ENCODE measurements around the gene NIP7.

The NIP7 gene

DNA sequence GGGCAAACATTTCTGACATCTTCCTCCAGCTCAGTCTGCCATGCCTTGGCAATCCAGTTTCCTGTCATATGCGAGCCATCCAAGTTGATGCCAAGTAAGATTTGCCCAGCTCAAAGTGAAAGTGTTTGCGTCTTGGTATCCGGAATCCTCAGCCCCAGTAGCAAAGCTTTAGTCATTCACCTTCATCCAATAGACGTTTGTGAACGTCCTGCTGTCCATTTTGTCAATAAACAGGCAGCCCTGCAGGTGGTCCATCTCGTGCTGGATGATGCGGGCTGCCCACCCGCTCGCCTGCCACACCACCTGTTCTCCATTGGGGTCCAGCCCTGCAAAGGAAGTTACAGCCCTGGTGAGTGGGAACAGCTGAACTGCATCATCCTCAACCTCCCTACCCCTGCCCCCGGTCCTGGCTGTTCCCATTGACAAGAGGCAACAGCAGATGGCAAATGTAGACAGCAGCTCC lies 10.7 kb upstream of the NIP7 start:
- H3K36me3 ChIP-seq (ENCODE audit: control insufficient read depth, insufficient read depth, low read length), result peaks cover 23% of the 10 kb centered on the region
- no peaks in the 10 kb centered on the region for H3K27me3 ChIP-seq (replicated peaks; ENCODE audit: control insufficient read depth, insufficient read depth, low read length)
- H3K4me3 ChIP-seq (replicated peaks; ENCODE audit: low read depth, low read length), result peak overlapping the region; percentile 94
- DNase-seq (ENCODE audit: extremely low read depth, insufficient read length), result no peak
- TF ChIP-seq, protein P1, sequence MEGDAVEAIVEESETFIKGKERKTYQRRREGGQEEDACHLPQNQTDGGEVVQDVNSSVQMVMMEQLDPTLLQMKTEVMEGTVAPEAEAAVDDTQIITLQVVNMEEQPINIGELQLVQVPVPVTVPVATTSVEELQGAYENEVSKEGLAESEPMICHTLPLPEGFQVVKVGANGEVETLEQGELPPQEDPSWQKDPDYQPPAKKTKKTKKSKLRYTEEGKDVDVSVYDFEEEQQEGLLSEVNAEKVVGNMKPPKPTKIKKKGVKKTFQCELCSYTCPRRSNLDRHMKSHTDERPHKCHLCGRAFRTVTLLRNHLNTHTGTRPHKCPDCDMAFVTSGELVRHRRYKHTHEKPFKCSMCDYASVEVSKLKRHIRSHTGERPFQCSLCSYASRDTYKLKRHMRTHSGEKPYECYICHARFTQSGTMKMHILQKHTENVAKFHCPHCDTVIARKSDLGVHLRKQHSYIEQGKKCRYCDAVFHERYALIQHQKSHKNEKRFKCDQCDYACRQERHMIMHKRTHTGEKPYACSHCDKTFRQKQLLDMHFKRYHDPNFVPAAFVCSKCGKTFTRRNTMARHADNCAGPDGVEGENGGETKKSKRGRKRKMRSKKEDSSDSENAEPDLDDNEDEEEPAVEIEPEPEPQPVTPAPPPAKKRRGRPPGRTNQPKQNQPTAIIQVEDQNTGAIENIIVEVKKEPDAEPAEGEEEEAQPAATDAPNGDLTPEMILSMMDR (IDR thresholded peaks at IDR 0.05; ENCODE audit: insufficient read depth, low read length, poor library complexity, severe bottlenecking), result no peak

DNA sequence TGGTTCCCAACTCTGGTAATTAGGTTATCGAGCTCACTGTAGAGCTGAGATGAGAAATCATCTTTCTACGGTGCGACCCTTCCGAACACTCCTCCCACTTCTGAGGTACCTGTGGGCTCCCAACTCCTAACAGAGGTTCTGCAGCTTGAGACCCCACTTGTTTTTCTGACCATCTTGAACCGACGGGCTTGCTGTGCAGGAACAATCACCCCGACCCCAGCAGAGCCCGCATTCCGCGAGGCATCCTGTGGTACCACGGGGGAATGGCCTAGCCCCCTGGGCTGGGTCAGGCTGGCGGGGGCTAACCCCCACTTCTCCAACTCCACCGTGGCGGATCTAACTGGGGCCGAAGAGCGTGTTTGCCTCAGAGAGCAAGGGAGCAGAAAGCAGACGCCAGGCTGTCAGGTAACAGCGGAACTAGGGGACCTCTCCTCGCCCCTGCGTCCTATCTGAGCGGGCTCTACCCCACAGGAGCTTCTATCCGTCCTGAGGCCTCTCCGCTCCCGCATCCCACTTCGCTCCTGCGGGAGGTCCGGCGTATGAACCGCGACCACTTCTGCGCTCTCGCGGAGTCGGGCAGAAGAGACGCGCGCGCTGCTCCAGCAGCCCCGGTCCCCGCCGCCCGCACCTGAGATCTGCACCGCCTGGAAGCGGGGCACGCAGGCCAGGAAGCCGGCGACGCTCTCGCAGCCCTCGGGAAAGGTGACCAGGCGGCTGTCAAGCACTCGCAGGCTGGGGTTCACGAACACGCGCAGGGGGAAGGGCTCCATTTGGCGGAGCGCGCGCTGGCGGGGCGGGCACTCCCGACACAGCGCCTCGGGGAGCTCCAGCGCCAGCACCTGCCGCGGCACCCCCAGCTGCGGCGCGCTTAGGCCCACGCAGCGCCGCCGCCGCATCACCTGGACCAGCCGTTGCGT lies 9.9 kb upstream of the NIP7 start:
- Histone ChIP-seq H3K27me3 (replicated peaks; ENCODE audit: control insufficient read depth, insufficient read depth, low read length) (no peaks in the 10 kb centered on the region), H3K36me3 (ENCODE audit: control insufficient read depth, insufficient read depth, low read length) (peaks cover 20% of the 10 kb centered on the region), H3K4me3 (replicated peaks; ENCODE audit: low read depth, low read length) (peak overlapping the region; percentile 94)
- peak; percentile 40 for DNase-seq (ENCODE audit: extremely low read depth, insufficient read length)
- TF ChIP-seq, protein P1 (IDR thresholded peaks at IDR 0.05; ENCODE audit: insufficient read depth, low read length, poor library complexity, severe bottlenecking), result no peak

DNA sequence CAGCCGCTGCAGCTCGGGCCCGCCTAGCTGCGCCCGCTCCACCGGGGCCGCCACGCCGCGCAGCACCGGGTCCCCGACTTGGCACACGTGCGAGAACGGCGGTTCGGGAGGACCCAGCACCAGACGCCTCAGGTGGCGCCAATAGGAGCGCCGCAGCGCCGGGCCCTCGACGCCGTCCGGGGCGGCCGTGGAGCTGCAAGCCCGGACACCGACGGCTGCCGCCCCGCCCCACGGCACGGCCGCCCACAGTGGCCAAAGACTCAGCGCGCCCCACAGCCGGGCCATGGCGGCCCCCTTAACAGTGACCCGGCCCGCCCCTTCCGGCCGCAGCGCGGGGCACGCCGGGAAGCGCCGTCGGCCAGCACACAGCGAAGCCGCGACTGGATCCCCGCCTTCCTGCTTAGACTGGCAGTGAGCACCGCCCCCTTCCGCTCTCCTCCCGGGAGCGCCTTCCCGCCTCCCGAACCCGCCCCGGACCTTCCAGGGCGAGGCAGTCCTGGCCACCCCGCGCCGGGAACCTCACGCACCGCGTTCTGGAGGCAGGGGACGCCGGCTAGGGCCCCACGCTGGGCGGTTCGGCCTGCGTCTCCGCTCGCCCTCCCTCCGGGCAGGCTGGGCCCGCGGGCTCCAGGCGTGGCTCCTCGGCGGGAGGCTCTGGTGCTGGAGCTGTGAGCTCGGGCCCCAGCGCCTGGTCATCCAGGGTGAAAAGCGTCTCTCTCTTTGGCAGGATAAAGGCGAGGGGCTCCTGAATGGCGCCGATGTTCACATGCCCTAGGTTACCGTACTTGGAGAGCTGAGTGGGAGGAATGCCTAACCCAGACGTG lies 9.1 kb upstream of the NIP7 start, which contains the start of gene PDF:
Gene PDF, minus strand, starts transcription at position 303 of the 824 bp plus-strand sequence. Its CDS starts 18 bp downstream, at position 285.
- peak; percentile 92 for DNase-seq (ENCODE audit: extremely low read depth, insufficient read length)
- Histone ChIP-seq H3K4me3 (replicated peaks; ENCODE audit: low read depth, low read length) (peak within 1 kb of the TSS; percentile 94), H3K36me3 (ENCODE audit: control insufficient read depth, insufficient read depth, low read length) (peaks cover 22% of the 10 kb centered on the region), H3K27me3 (replicated peaks; ENCODE audit: control insufficient read depth, insufficient read depth, low read length) (no peaks in the 10 kb centered on the region)
- TF ChIP-seq, protein P1 (IDR thresholded peaks at IDR 0.05; ENCODE audit: insufficient read depth, low read length, poor library complexity, severe bottlenecking), result no peak

DNA sequence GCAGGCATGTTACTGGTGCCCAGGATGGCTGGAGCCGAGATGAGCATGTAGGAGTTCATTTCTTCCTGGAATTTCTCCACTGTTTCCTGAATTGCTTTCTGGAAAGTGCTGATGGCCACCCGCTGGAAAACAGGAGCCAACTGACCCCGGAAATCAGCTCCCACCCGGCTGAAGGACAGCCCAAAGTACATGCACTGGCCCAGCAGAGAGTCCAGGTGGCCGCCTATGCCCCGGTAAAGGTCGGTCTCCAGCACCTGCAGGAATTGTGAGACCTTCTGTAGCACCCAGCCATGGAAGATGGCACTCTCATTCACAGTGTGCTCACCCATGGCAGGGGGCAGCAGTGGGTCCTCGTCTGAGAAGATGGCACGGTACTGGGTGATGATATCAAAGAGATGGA lies 4.9 kb upstream of the NIP7 start:
- TF ChIP-seq, protein P1 (IDR thresholded peaks at IDR 0.05; ENCODE audit: insufficient read depth, low read length, poor library complexity, severe bottlenecking), result no peak
- no peak for DNase-seq (ENCODE audit: extremely low read depth, insufficient read length)
- H3K4me3 ChIP-seq (replicated peaks; ENCODE audit: low read depth, low read length), result no peak overlapping the region
- peaks cover 10% of the 10 kb centered on the region for H3K36me3 ChIP-seq (ENCODE audit: control insufficient read depth, insufficient read depth, low read length)
- H3K27me3 ChIP-seq (replicated peaks; ENCODE audit: control insufficient read depth, insufficient read depth, low read length), result no peaks in the 10 kb centered on the region

DNA sequence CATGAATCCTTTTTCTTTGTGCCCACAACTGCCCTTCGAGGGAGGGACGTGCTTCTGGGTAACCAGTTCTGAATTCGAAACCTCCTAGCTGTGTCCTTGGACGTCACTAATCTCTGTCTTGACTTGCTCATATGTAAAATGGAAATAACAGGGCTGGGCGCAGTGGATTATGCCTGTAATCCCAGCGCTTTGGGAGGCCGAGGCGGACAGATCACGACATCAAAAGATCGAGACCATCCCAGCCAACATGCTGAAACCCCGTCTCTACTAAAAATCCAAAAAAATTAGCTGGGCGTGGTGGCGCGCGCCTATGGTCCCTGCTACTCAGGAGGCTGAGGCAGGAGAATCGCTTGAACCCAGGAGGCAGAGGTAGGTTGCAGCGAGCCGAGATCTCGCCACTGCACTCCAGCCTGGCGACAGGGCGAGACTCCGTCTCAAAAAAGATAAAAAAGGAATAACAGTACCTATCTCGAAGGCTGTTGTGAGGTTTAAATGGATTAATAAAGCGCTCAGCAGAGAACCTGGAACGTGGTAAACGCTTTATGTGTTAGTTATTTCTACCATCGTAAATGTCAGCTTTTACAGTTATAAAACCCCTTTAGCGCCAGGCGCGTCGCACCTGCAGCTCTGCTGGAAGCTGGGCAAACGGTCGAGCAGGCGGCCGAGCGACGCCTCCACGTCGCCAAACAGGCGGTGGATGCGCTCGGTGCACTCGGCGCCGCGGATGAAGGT lies 849 bp upstream of the NIP7 start:
- DNase-seq (ENCODE audit: extremely low read depth, insufficient read length), result no peak
- Histone ChIP-seq H3K4me3 (replicated peaks; ENCODE audit: low read depth, low read length) (peak overlapping the region; percentile 97), H3K27me3 (replicated peaks; ENCODE audit: control insufficient read depth, insufficient read depth, low read length) (no peaks in the 10 kb centered on the region), H3K36me3 (ENCODE audit: control insufficient read depth, insufficient read depth, low read length) (peaks cover 10% of the 10 kb centered on the region)
- TF ChIP-seq, protein P1 (IDR thresholded peaks at IDR 0.05; ENCODE audit: insufficient read depth, low read length, poor library complexity, severe bottlenecking), result no peak

Measured in GM06990 (cell line).